Thyroid gland (tissue), 4 donors: ENCODE results near the gene USP6. TPM values are rescaled to one million over a fixed set of nuclear protein-coding genes. Genes with fewer than 3 reads are reported as not detected.
"Not testable (repeated sequence)": the region's sequence is repeated elsewhere in the genome, so short reads cannot be mapped to it uniquely, and the experiment has no call there.

Experiments
- DNase-seq, 2 donors: peaks; one replicate each; pipeline ENCODE4 v3.0.0-alpha.2; 2019
- H3K27ac ChIP-seq, 3 donors: fragments of 200-600 bp; sonication (generic); 1 replicate in 2 of 3; 2 replicates in 1 of 3; pipeline ENCODE4 v1.5.1; 2016 to 2019; ENCODE audit warnings: mild to moderate bottlenecking in 1 of 3, moderate library complexity in 1 of 3
- H3K27me3 ChIP-seq: fragments of 200-600 bp; sonication (generic); one replicate; pipeline ENCODE4 v1.5.1; 2019
- H3K36me3 ChIP-seq, 2 donors: fragments of 200-600 bp; sonication (generic); one replicate each; pipeline ENCODE4 v1.5.1; 2016 to 2019
- H3K4me1 ChIP-seq, 2 donors: fragments of 200-600 bp; sonication (generic); one replicate each; pipeline ENCODE4 v1.5.1; 2017 to 2019
- H3K4me3 ChIP-seq, 3 donors: fragments of 200-600 bp; sonication (generic); replicated peaks in 1 of 3; 1 replicate in 2 of 3; 2 replicates in 1 of 3; pipeline ENCODE4 v1.5.1; 2016; ENCODE audit warnings: mild to moderate bottlenecking in 1 of 3
- H3K9me3 ChIP-seq: fragments of 200-600 bp; sonication (generic); one replicate; pipeline ENCODE4 v1.5.1; 2017
- POLR2A ChIP-seq, 2 donors: fragments of 450-650 bp; IDR thresholded peaks; one replicate each; pipeline ENCODE4 v1.6.1; 2017; ENCODE audit warnings: antibody characterized with exemption in 2 of 2, mild to moderate bottlenecking in 2 of 2, moderate library complexity in 1 of 2
- WGBS, 2 donors: methylation state at CpG; one replicate each; pipeline ENCODE4 v1.1.5; 2017; 5-methylcytosine and 5-hydroxymethylcytosine counted together
- intact Hi-C: fragments of 100-400 bp; cut with DNase I; formaldehyde crosslinking; loops from one replicate; pipeline ENCODE4 v1.15.1; 2023
- small RNA-seq: library from RNA; depleted of rRNA; stranded (forward); fragments of <200 nt; gene quantifications from one replicate; pipeline ENCODE3, GENCODE V24; 2016
- total RNA-seq, 4 donors: library from RNA; depleted of rRNA; stranded (reverse); fragments of >200 nt; gene quantifications; one replicate each; pipeline ENCODE4 v1.2.3, GENCODE V29; 2016
- TF ChIP-seq, protein P1 (sequence below), 6 experiments: fragments of 200-600 bp in 3 of 6; fragments of 450-650 bp in 3 of 6; sonication (generic) in 3 of 6; IDR thresholded peaks; one replicate each; pipeline ENCODE4 v1.5.1; 2016 to 2019; ENCODE audit warnings: antibody characterized with exemption in 6 of 6, mild to moderate bottlenecking in 2 of 6, inconsistent platforms in 1 of 6, moderate library complexity in 1 of 6

Gene USP6
- total RNA-seq, 4 donors from 2014 or later = 0.11 to 1.7 (median 0.39) TPM

DNA sequence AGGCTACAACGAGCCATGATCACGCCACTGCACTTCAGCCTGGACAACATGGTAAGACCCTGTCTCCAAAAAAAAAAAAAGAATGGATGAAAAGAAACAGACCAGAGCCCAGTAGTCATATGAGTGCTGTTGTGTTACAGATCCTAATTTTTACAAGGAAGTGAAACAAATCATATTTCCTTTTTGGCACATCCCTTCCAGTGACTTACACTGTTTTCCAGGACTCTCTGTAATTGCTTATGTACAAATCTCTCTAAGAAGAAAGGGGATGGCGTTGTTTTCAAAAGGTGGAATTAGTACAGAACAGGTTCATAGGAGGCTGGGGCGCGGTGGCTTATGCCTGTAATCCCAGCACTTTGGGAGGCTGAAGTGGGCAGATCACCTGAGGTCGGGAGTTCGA is 95.6 kb downstream of the USP6 start:
- no peak for TF ChIP-seq POLR2A (IDR thresholded peaks at IDR 0.05)
- TF ChIP-seq, protein P1, sequence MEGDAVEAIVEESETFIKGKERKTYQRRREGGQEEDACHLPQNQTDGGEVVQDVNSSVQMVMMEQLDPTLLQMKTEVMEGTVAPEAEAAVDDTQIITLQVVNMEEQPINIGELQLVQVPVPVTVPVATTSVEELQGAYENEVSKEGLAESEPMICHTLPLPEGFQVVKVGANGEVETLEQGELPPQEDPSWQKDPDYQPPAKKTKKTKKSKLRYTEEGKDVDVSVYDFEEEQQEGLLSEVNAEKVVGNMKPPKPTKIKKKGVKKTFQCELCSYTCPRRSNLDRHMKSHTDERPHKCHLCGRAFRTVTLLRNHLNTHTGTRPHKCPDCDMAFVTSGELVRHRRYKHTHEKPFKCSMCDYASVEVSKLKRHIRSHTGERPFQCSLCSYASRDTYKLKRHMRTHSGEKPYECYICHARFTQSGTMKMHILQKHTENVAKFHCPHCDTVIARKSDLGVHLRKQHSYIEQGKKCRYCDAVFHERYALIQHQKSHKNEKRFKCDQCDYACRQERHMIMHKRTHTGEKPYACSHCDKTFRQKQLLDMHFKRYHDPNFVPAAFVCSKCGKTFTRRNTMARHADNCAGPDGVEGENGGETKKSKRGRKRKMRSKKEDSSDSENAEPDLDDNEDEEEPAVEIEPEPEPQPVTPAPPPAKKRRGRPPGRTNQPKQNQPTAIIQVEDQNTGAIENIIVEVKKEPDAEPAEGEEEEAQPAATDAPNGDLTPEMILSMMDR (IDR thresholded peaks at IDR 0.05) = no peak
- peaks cover 0 to 9% of the 10 kb centered on the region in 2 donors for H3K36me3 ChIP-seq
- intact Hi-C loops = loop anchor here (10.0 kb wide), 1 partner anchor 63 kb away; no protein-coding TSS in a partner anchor
- DNase-seq = no peak
- no peak overlapping the region for H3K27ac ChIP-seq
- no peaks in the 10 kb centered on the region for H3K9me3 ChIP-seq
- 93 to 96% methylated on average over 7 of the region's 7 CpGs for WGBS, 2 donors
- H3K4me1 ChIP-seq = no peaks in the 10 kb centered on the region
- H3K4me3 ChIP-seq = no peak overlapping the region
- no peaks in the 10 kb centered on the region for H3K27me3 ChIP-seq

DNA sequence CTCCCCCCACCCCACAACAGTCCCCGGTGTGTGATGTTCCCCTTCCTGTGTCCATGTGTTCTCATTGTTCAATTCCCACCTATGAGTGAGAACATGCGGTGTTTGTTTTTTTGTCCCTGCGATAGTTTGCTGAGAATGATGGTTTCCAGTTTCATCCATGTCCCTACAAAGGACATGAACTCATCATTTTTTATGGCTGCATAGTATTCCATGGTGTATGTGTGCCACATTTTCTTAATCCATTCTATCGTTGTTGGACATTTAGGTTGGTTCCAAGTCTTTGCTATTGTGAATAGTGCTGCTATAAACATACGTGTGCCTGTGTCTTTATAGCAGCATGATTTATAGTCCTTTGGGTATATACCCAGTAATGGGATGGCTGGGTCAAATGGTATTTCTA is 101.7 kb downstream of the USP6 start:
- not testable (repeated sequence) for H3K27me3 ChIP-seq, DNase-seq, H3K9me3 ChIP-seq, H3K4me1 ChIP-seq, H3K27ac ChIP-seq, H3K36me3 ChIP-seq, H3K4me3 ChIP-seq
- 96 to 99% methylated on average over 4 of the region's 5 CpGs for WGBS, 2 donors
- intact Hi-C loops = loop anchor here (10.0 kb wide), 1 partner anchor 57 kb away; no protein-coding TSS in a partner anchor

DNA sequence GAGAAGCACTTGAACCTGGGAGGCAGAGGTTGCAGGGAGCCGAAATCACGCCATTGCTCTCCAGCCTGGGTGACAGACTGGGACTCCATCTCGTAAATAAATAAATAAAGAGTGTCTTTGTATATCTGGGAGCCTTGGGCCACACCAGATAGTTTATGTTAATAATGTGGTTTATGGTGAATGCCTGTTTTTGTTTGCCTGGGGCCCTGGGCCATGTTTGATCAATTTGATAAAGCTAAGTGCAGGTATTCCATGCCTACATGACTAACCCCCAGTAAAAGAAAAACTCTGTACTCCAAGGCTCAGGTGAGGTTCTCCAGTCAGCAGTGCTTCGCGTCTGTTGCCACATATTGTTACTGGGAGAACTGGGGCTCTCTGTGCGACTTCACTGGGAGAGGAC is 103.7 kb downstream of the USP6 start:
- no peak overlapping the region for H3K4me3 ChIP-seq
- WGBS, 2 donors = 92 to 93% methylated on average over 6 of the region's 6 CpGs
- no peaks in the 10 kb centered on the region for H3K27me3 ChIP-seq
- TF ChIP-seq, protein P1 (IDR thresholded peaks at IDR 0.05) = no peak
- TF ChIP-seq POLR2A (IDR thresholded peaks at IDR 0.05) = no peak
- DNase-seq = no peak
- intact Hi-C loops = loop anchor here (10.0 kb wide), 1 partner anchor 55 kb away; no protein-coding TSS in a partner anchor
- H3K27ac ChIP-seq = no peak overlapping the region
- H3K36me3 ChIP-seq = peaks cover 0 to 9% of the 10 kb centered on the region in 2 donors
- no peaks in the 10 kb centered on the region for H3K9me3 ChIP-seq
- no peaks in the 10 kb centered on the region for H3K4me1 ChIP-seq

DNA sequence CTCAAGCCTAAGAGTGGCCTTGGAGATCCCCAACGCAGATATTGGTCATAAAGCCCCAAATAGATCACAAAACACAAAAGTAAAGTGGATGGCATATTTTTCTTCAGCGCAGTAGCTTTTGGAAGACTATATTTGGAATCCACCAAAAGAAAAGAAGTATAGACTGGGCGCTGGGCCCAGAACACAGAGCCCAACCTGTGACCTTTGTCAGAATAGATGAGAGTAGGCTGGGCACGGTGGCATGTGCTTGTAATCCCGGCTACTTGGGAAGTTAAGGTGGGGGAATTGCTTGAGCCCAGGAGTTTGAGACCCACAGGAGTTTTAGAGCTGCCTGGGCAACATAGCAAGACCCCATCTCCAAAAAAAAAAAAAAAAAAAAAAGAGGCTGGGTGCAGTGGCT is 104.2 kb downstream of the USP6 start:
- Histone ChIP-seq H3K27ac (no peak overlapping the region), H3K4me3 (no peak overlapping the region), H3K36me3 (peaks cover 0 to 9% of the 10 kb centered on the region in 2 donors), H3K27me3 (no peaks in the 10 kb centered on the region), H3K9me3 (no peaks in the 10 kb centered on the region), H3K4me1 (no peaks in the 10 kb centered on the region)
- DNase-seq = no peak
- TF ChIP-seq POLR2A (IDR thresholded peaks at IDR 0.05) = no peak
- intact Hi-C loops = no loop called here
- WGBS, 2 donors = 92% methylated on average over 5 of the region's 5 CpGs

DNA sequence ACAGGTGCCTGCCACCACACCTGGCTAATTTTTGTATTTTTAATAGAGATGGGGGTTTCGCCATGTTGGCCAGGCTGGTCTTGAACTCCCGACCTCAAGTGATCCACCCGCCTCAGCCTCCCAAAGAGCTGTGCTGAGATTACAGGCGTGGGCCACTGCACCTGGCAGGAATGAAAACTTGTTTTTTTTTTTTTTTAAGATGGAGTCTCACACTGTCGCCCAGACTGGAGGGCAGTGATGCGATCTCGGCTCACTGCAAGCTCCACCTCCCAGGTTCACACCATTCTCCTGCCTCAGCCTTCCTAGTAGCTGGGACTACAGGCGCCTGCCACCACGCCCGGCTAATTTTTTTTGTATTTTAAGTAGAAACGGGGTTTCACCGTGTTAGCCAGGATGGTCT is 106.1 kb downstream of the USP6 start:
- not testable (repeated sequence) for H3K36me3 ChIP-seq

More for the DNA sequence above, 106.1 kb downstream of the USP6 start:
- DNase-seq, H3K27ac ChIP-seq, H3K9me3 ChIP-seq, H3K4me1 ChIP-seq, H3K27me3 ChIP-seq, H3K4me3 ChIP-seq, intact Hi-C loops: not testable (repeated sequence)
- WGBS, 2 donors = 91 to 94% methylated on average over 12 of the region's 12 CpGs

Small RNA genes lying within 50 kb of the gene (small RNA-seq; reads per million reads assigned to genes)
- not detected for gene AC012146.4

Other genes starting within 250 kb of the USP6 start
- gene C17orf107, start 216.5 kb upstream of the USP6 start, total RNA-seq = 1 to 10 TPM in 3 of 4 donors, under 1 TPM in 1; 0.33 to 1.9 (median 1.3) TPM
- gene CHRNE, start 212.9 kb upstream of the USP6 start, total RNA-seq = under 1 TPM; 0.29 to 0.83 (median 0.49) TPM
- gene GP1BA, start 183.8 kb upstream of the USP6 start, total RNA-seq = not detected
- 10 to 100 TPM; 29.3 to 62.4 (median 48.4) TPM for gene SLC25A11, start 176.0 kb upstream of the USP6 start, total RNA-seq
- gene RNF167, start 175.8 kb upstream of the USP6 start, total RNA-seq = 10 to 100 TPM; 47.1 to 77.0 (median 67.2) TPM
- gene PFN1, start 167.5 kb upstream of the USP6 start, total RNA-seq = 100 to 1,000 TPM; 228 to 606 (median 328) TPM
- gene ENO3, start 164.9 kb upstream of the USP6 start, total RNA-seq = 1 to 10 TPM in 3 of 4 donors, not detected in 1; 5.4 to 8.8 (median 5.5) TPM
- 10 to 100 TPM; 50.5 to 69.7 (median 68.3) TPM for gene SPAG7, start 148.2 kb upstream of the USP6 start, total RNA-seq
- gene CAMTA2, start 128.4 kb upstream of the USP6 start, total RNA-seq = 10 to 100 TPM; 17.1 to 29.0 (median 20.4) TPM
- 1 to 10 TPM; 1.0 to 2.3 (median 1.4) TPM for gene INCA1, start 118.5 kb upstream of the USP6 start, total RNA-seq
- 100 to 1,000 TPM in 1 of 4 donors, 10 to 100 TPM in 3; 67.3 to 134 (median 86.9) TPM for gene KIF1C, start 118.1 kb upstream of the USP6 start, total RNA-seq
- gene SLC52A1, start 80.6 kb upstream of the USP6 start, total RNA-seq = under 1 TPM in 1 of 4 donors, not detected in 3; 0.11 TPM
- 10 to 100 TPM in 3 of 4 donors, 1 to 10 TPM in 1; 9.5 to 14.1 (median 12.1) TPM for gene ZFP3, start 37.6 kb upstream of the USP6 start, total RNA-seq
- gene ZNF232, start 4.2 kb upstream of the USP6 start, total RNA-seq = 10 to 100 TPM in 2 of 4 donors, 1 to 10 TPM in 2; 7.5 to 13.7 (median 9.6) TPM
- gene ZNF594, start 75.8 kb downstream of the USP6 start, total RNA-seq = 10 to 100 TPM; 12.9 to 29.0 (median 24.2) TPM
- gene SCIMP, start 118.8 kb downstream of the USP6 start, total RNA-seq = 1 to 10 TPM in 1 of 4 donors, under 1 TPM in 1, not detected in 2; 0.59 to 1.0 TPM
- gene RABEP1, start 166.3 kb downstream of the USP6 start, total RNA-seq = 10 to 100 TPM; 36.0 to 57.7 (median 40.9) TPM